HG03064 (cell line): Measurements from ENCODE around the gene DESI2.

ENCODE experiments used
- ATAC-seq: cut with Tn5 transposase; IDR thresholded peaks from one replicate; pipeline ENCODE4 v1.9.1; 2021; ENCODE audit warnings: low read depth; ENCODE audit not compliant: unreplicated experiment

The DESI2 gene

GRCh38 chr1:244749230-244750016 lies 96.5 kb downstream of the DESI2 start:
- ATAC-seq: no peak

- no peak for ATAC-seq
Observed at GRCh38 chr1:244751271-244751895, 98.5 kb downstream of the DESI2 start.

GRCh38 chr1:244755673-244756072 lies 102.7 kb downstream of the DESI2 start:
- no peak for ATAC-seq

GRCh38 chr1:244757091-244757939 lies 104.4 kb downstream of the DESI2 start:
- ATAC-seq: no peak
